ENCODE data around the gene SBF2.
"Not testable (repeated sequence)": the region's sequence is repeated elsewhere in the genome, so short reads cannot be mapped to it uniquely, and the experiment has no call there.

- not testable (repeated sequence) for TF ChIP-seq CTCF (IDR thresholded peaks at IDR 0.05; ENCODE audit: low read length); EZH2 (optimal IDR thresholded peaks at IDR 0.05; ENCODE audit: low read depth, low read length); EZH2phosphoT487 (IDR thresholded peaks at IDR 0.05; ENCODE audit: low read length)
These were observed 348.3 kb downstream of the SBF2 start for GRCh38 chr11:9945680-9946079.
